ENCODE results near the gene CCDC102B.
A peak's percentile ranks its signal among the peaks of the same experiment; 100 is the strongest.

Gene CCDC102B

GRCh38 chr18:68797871-68798270 lies at the start of gene CCDC102B:
Gene CCDC102B (plus strand): TSS chr18:68798080. CDS start chr18:68836764, 38,684 bp downstream.
- DNase-seq = no peak

- DNase-seq = no peak
Observed at GRCh38 chr18:68757126-68757525, 40.8 kb upstream of the CCDC102B start.

GRCh38 chr18:68759308-68759707 lies 38.6 kb upstream of the CCDC102B start:
- DNase-seq = no peak

- no peak for DNase-seq
Observed at GRCh38 chr18:68763083-68763482, 34.8 kb upstream of the CCDC102B start.

- no peak for DNase-seq
Observed at GRCh38 chr18:68764016-68764415, 33.9 kb upstream of the CCDC102B start.

- DNase-seq = no peak
Observed at GRCh38 chr18:68766433-68766832, 31.4 kb upstream of the CCDC102B start.

GRCh38 chr18:68769461-68769860 lies 28.4 kb upstream of the CCDC102B start:
- no peak for DNase-seq

- no peak for DNase-seq
Observed at GRCh38 chr18:68772268-68772667, 25.6 kb upstream of the CCDC102B start.

GRCh38 chr18:68778280-68778886 lies 19.5 kb upstream of the CCDC102B start:
- DNase-seq = no peak

GRCh38 chr18:68779169-68779568 lies 18.7 kb upstream of the CCDC102B start:
- no peak for DNase-seq

- DNase-seq = no peak
Observed at GRCh38 chr18:68780802-68781635, 16.9 kb upstream of the CCDC102B start.

GRCh38 chr18:68783506-68783905 lies 14.4 kb upstream of the CCDC102B start:
- no peak for DNase-seq

- no peak for DNase-seq
Observed at GRCh38 chr18:68784071-68784470, 13.8 kb upstream of the CCDC102B start.

GRCh38 chr18:68790290-68790689 lies 7.6 kb upstream of the CCDC102B start:
- DNase-seq = peak in 1 of 2 experiments; percentile 7

- DNase-seq = peak; percentile 34 to 43
Observed at GRCh38 chr18:68791801-68792200, 6.1 kb upstream of the CCDC102B start.

- no peak for DNase-seq
Observed at GRCh38 chr18:68793951-68794350, 3.9 kb upstream of the CCDC102B start.

- peak; percentile 13 to 21 for DNase-seq
Observed at GRCh38 chr18:68796936-68797690, 767 bp upstream of the CCDC102B start.

GRCh38 chr18:68800075-68800474 lies 2.2 kb downstream of the CCDC102B start:
- DNase-seq = no peak

GRCh38 chr18:68803356-68803755 lies 5.5 kb downstream of the CCDC102B start:
- DNase-seq = no peak

- peak; percentile 9 to 17 for DNase-seq
Observed at GRCh38 chr18:68817584-68817983, 19.7 kb downstream of the CCDC102B start.

GRCh38 chr18:68818584-68818983 lies 20.7 kb downstream of the CCDC102B start:
- DNase-seq = no peak

- DNase-seq = no peak
Observed at GRCh38 chr18:68822926-68823325, 25.0 kb downstream of the CCDC102B start.

- DNase-seq = no peak
Observed at GRCh38 chr18:68826121-68826520, 28.2 kb downstream of the CCDC102B start.

Data from NCI-H526 (cell line).